Measurements from ENCODE around the gene PLS1. TPM values are rescaled to one million over a fixed set of nuclear protein-coding genes. Genes with fewer than 3 reads are reported as not detected.
"Not testable (repeated sequence)": the region's sequence is repeated elsewhere in the genome, so short reads cannot be mapped to it uniquely, and the experiment has no call there.

Gene PLS1
- total RNA-seq, 1 experiment from 2014 or later = 6.4 TPM

- no peak overlapping the region for H3K27ac ChIP-seq (ENCODE audit: low read depth, low read length, poor library complexity, severe bottlenecking)
- DNase-seq (ENCODE audit: low spot score) = no peak
- H3K36me3 ChIP-seq (ENCODE audit: insufficient read depth, low read length, poor library complexity, severe bottlenecking) = peaks cover 11% of the 10 kb centered on the region
- no peaks in the 10 kb centered on the region for H3K9me3 ChIP-seq (ENCODE audit: low read depth, low read length, poor library complexity, severe bottlenecking)
- BruUV-seq (replicated peaks) = no TSS peak
- no peaks in the 10 kb centered on the region for H3K27me3 ChIP-seq (replicated peaks; ENCODE audit: insufficient read depth, low read depth, low read length, poor library complexity)
- POLR2A ChIA-PET (ENCODE audit: low non-redundant PET) = no interaction called here
- H3K4me3 ChIP-seq (ENCODE audit: low read depth, low read length, poor library complexity, severe bottlenecking) = no peak overlapping the region
- intact Hi-C loops (cut with micrococcal nuclease; ENCODE audit: unreplicated experiment) = no loop called here
- TF ChIP-seq EZH2 (IDR thresholded peaks at IDR 0.05; ENCODE audit: borderline replicate concordance, low read depth, low read length, poor library complexity, severe bottlenecking) (no peak), CTCF (conservative IDR thresholded peaks at IDR 0.05; ENCODE audit: low read depth, low read length) (no peak)
- CTCF ChIA-PET = interaction anchor here (0.6 kb wide), 1 partner anchor 450 kb away, joined by 11 read pairs; no protein-coding TSS in a partner anchor
- H3K4me1 ChIP-seq (ENCODE audit: insufficient read depth, low read length, poor library complexity, severe bottlenecking) = no peaks in the 10 kb centered on the region
Measured at GRCh38 chr3:142566096-142566495, 30.1 kb upstream of the PLS1 start.

- ChIA-PET POLR2A (ENCODE audit: low non-redundant PET) (no interaction called here), CTCF (no interaction called here)
- no peak for DNase-seq (ENCODE audit: low spot score)
- H3K4me1 ChIP-seq (ENCODE audit: insufficient read depth, low read length, poor library complexity, severe bottlenecking) = no peaks in the 10 kb centered on the region
- H3K36me3 ChIP-seq (ENCODE audit: insufficient read depth, low read length, poor library complexity, severe bottlenecking) = no peaks in the 10 kb centered on the region
- intact Hi-C loops (cut with micrococcal nuclease; ENCODE audit: unreplicated experiment) = no loop called here
- TF ChIP-seq EZH2 (IDR thresholded peaks at IDR 0.05; ENCODE audit: borderline replicate concordance, low read depth, low read length, poor library complexity, severe bottlenecking) (no peak), CTCF (conservative IDR thresholded peaks at IDR 0.05; ENCODE audit: low read depth, low read length) (no peak)
- H3K9me3 ChIP-seq (ENCODE audit: low read depth, low read length, poor library complexity, severe bottlenecking) = no peaks in the 10 kb centered on the region
- H3K27ac ChIP-seq (ENCODE audit: low read depth, low read length, poor library complexity, severe bottlenecking) = no peak overlapping the region
- no TSS peak for BruUV-seq (replicated peaks)
- H3K4me3 ChIP-seq (ENCODE audit: low read depth, low read length, poor library complexity, severe bottlenecking) = no peak overlapping the region
- no peaks in the 10 kb centered on the region for H3K27me3 ChIP-seq (replicated peaks; ENCODE audit: insufficient read depth, low read depth, low read length, poor library complexity)
Measured at GRCh38 chr3:142568393-142569017, 27.7 kb upstream of the PLS1 start.

- intact Hi-C loops (cut with micrococcal nuclease; ENCODE audit: unreplicated experiment); H3K4me1 ChIP-seq (ENCODE audit: insufficient read depth, low read length, poor library complexity, severe bottlenecking); DNase-seq (ENCODE audit: low spot score); H3K27me3 ChIP-seq (replicated peaks; ENCODE audit: insufficient read depth, low read depth, low read length, poor library complexity); H3K36me3 ChIP-seq (ENCODE audit: insufficient read depth, low read length, poor library complexity, severe bottlenecking); CTCF ChIA-PET; POLR2A ChIA-PET (ENCODE audit: low non-redundant PET); BruUV-seq (replicated peaks); H3K9me3 ChIP-seq (ENCODE audit: low read depth, low read length, poor library complexity, severe bottlenecking); H3K4me3 ChIP-seq (ENCODE audit: low read depth, low read length, poor library complexity, severe bottlenecking); H3K27ac ChIP-seq (ENCODE audit: low read depth, low read length, poor library complexity, severe bottlenecking): not testable (repeated sequence)
Measured at GRCh38 chr3:142569422-142569821, 26.8 kb upstream of the PLS1 start.

- H3K4me1 ChIP-seq (ENCODE audit: insufficient read depth, low read length, poor library complexity, severe bottlenecking); H3K36me3 ChIP-seq (ENCODE audit: insufficient read depth, low read length, poor library complexity, severe bottlenecking); H3K9me3 ChIP-seq (ENCODE audit: low read depth, low read length, poor library complexity, severe bottlenecking); CTCF ChIA-PET; intact Hi-C loops (cut with micrococcal nuclease; ENCODE audit: unreplicated experiment); BruUV-seq (replicated peaks); H3K4me3 ChIP-seq (ENCODE audit: low read depth, low read length, poor library complexity, severe bottlenecking); H3K27ac ChIP-seq (ENCODE audit: low read depth, low read length, poor library complexity, severe bottlenecking); DNase-seq (ENCODE audit: low spot score); POLR2A ChIA-PET (ENCODE audit: low non-redundant PET); H3K27me3 ChIP-seq (replicated peaks; ENCODE audit: insufficient read depth, low read depth, low read length, poor library complexity): not testable (repeated sequence)
Measured at GRCh38 chr3:142574223-142574622, 22.0 kb upstream of the PLS1 start.

Data from A673 (cell line).